Measurements from ENCODE around the gene APBA3.

The APBA3 gene

GRCh38 chr19:3785938-3786824 lies 24.7 kb upstream of the APBA3 start, which contains the start of gene MATK:
Gene MATK, minus strand, starts transcription at chr19:3786381. Its CDS starts 1,246 bp downstream, at chr19:3785135.
- DNase-seq, result no peak

- no peak for DNase-seq
Measured at GRCh38 chr19:3785451-3785937, 24.0 kb upstream of the APBA3 start.

GRCh38 chr19:3784607-3785450 lies 23.3 kb upstream of the APBA3 start:
- no peak for DNase-seq

GRCh38 chr19:3783660-3784584 lies 22.4 kb upstream of the APBA3 start:
- DNase-seq, result no peak

GRCh38 chr19:3782903-3783302 lies 21.4 kb upstream of the APBA3 start:
- no peak for DNase-seq

DNA sequence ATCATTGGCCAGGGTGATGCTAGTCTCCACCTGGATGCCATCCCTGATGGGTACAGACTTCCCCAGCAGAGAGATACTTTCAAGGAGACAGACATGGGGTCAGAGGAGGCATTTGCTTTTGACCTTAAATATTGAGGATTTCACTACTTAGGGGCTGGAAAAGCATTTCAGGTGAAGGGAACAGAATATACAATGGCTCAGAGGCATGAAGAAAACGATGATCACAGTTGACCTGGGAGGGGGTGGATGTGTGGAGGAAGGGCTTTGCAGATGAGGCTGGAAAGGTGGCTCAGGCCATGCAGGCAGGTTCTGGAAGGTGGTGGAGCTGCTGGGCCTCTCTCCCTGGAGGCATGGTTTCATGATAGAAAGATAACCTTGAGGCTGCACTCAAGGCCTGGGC lies 20.8 kb upstream of the APBA3 start:
- no peak for DNase-seq

DNA sequence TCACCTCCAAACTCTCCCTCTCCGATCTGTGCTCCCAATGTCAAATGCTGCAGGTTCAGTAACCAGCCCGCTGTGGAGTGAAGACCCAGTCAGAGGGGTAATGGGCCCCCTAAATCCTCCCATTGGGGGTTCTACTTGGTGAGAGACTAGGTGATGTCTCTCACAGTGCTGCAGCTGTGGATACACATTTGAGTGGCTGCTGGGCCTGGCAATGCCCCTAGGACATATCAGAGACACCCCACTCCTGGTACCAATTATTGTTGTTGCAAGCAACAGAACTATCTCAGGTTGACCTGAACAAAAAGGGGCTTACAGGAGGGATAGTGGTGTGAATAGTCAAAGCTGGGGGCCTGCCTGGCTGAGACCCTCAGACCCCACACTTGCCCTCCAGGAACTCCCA lies 20.1 kb upstream of the APBA3 start:
- DNase-seq, result no peak

- no peak for DNase-seq
Measured at GRCh38 chr19:3780786-3781304, 19.4 kb upstream of the APBA3 start.

GRCh38 chr19:3778899-3779723 lies 17.6 kb upstream of the APBA3 start:
- no peak for DNase-seq

DNA sequence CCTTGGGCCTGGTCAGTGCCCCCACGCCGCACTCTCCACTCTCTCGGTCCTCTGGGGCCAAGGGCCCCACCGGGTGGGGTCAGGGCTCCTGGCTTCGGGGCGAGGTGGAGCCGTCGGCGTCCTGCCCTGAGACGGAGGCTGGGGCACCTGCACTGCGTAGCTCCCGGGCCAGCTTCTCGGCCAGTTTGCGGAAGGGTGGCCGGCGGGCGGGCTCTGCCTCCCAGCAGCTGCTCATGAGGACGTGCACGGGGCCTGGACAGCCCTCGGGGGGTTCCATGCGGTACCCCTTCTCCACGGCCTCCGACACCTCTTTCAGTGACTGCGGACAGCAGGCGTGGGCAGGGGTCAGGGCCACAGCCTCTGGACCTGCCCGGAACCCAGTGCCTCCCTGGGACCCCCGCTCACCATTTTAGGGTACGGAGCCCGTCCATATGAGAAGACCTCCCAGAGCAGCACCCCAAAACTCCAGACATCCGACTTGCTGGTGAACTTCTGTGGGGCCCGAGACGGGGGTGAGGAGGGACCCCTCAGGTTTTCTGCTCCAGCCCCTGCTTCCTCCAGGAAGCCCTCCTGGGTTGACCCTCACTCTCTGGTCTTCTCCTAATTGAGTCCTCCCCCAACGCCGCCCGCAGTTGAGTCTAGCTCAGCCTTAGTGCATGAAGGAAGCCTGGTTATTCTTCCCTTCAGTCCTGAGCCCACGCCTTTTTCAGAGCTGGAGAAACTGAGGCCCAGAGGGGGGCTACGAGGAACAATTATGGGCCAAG lies 16.8 kb upstream of the APBA3 start:
- DNase-seq, result no peak

DNA sequence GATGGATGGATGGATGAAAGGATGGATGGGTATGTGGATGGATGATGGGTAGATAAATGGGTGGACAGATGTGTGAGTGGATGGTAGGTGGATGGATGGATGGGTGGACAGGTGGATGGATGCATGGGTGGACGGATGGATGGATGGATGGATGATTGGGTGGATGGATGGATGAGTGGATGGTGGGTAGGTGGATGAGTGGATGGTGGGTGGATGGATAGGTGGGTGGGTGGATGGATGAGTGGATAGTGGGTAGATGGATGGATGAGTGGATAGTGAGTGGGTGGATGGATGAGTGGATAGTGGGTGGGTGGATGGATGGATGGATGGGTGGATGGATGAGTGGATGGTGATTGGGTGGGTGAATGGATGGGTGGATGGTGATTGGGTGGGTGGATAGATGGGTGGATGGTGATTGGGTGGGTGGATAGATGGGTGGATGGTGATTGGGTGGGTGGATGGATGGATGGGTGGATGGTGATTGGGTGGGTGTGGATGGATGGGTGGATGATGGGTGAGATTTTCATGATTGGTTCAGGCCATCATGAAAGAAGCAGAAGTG lies 15.1 kb upstream of the APBA3 start:
- DNase-seq, result no peak

DNA sequence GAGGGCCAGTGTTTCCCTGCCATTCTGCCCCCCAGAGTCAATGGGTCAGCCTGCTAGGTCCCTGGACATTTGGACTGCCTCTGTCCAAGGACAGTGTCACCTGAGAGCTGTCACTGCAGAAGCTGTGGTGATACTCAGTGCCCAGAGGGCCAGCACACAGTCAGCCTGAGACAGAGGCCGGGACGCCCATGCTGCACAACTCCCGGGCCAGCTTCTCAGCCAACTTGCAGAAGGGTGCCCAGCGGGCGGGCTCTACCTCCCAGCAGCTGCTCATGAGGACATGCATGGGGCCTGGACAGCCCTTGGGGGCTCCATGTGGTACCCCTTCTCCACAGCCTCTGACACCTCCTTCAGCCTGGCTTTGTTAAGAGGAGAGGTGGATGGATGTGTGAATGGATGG lies 14.3 kb upstream of the APBA3 start:
- no peak for DNase-seq

DNA sequence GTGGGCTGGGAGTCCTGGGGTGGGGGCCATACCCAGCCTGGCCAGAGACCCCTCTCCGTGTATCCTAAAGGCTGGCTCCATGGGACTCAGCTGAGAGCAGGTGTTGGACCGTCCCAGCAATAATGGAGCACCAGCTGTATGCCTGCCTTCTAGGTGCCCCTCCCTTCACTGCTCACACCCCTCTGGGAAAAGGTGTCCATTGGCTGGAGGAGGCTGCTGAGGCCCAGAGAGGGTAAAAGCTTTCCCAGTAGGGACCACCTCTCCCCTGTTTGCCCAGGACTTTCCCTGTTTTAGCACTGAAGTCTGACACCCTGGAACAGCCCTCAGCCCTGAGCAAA lies 13.9 kb upstream of the APBA3 start:
- no peak for DNase-seq

DNA sequence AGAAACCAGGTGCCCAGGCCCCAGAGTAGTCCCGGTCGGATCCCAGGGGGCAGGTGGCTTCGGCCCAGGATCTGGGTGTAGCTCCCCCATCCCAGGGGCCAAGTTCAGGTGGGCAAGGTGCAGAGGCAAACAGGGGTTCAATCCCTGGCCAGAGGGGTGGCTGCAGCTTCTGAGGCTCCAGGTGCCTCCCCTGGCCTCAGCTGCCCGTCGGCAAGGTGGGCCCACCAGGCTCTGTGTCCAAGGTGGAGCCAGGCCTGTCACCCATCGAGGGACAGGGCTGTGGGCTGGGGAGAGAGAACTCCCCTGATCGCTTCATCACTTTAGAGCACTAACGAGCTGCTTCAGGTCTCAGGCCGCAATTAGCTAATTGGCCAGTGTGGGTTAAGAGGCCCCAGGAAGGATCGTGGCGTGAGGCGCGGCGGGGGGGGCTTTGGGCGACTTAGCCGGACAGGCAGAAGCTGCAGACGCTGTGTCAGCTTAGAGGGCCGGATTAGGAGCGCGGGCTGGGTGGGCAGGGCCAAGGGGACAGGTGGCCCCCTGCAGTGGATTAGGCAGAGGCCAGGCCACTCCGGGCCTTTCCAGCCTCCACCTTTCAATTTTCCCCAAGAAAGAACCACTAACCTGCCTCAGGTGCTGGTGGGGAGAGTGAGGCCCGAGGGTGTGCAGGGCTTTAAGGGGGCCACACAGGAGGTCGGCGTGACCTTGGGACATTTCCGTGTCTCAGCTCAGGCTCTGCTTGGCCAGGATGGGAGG lies 13.3 kb upstream of the APBA3 start:
- DNase-seq, result no peak

DNA sequence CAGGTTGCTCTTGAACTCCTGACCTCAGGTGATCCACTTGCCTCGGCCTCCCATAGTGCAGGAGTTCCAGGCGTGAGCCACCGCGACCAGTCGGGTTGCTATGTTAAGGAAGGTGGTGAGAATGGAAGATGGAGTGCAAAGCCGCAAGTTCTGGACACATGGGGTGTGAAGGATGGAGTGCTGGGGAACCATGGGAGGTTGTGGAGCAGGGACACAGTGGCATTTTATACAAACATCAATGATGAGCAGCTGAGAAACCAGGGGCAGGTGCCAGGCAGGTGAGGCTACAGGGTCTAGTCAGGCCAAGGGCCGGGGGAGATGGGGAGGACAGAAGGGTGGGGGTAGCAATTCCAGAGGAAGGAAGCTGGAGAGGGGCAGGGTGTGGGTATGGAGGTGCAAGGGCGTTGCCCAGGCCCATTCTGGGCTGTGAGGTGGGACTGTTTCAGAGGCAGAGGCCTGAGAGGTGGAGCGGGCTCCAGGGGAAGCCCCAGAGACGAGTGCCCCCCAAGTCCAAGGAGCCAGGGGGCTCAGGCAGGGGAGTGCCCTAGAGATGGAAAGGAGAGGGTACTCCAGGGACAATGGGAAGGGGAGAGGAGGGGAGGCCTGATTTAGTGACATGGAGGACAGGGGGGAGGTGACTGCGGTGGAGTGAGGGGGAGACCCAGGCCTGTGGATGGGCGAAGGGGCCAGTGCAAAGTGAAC lies 12.5 kb upstream of the APBA3 start:
- no peak for DNase-seq

DNA sequence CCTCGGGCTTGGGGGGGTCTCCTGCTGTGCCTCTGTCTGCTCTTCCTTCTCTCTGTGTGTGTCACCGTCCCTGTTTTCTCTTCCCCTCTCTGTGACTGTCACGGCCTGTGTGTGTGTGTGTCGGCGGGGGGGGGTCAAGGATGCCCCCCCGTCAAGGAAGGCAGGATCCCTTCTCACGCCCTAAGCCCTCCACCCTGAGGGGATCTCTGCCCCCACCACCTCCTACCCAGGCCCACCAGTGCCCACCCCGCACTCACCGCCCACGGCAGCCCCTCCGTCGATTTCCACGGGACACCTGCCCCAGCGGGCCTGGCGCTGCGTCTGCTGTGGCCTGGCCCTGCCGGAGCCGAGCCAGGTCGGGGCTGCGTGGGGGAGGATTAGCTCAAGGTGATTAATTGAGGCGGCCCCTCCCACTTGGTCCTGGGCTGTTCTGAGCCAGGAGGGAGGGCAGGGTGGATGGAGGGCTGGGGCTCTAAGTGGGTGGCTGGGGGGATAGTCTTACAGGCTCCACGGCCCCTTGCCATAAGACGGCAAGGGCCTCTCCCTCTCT lies 10.5 kb upstream of the APBA3 start, which contains the start of gene RAX2:
Gene RAX2, minus strand, starts transcription at position 323 of the 550 bp plus-strand sequence. CDS start 486 bp downstream, outside the sequence.
- DNase-seq, result no peak

- DNase-seq, result no peak
Measured at GRCh38 chr19:3771000-3771905, 9.8 kb upstream of the APBA3 start.
